Transverse colon (tissue), 4 donors: ENCODE measurements around the gene MYH15.

ENCODE experiments used
- CTCF ChIP-seq, 5 experiments: fragments of 200-600 bp in 3 of 5; fragments of 450-650 bp in 2 of 5; sonication (generic) in 3 of 5; IDR thresholded peaks; 1 replicate in 2 of 5; 2 replicates in 3 of 5; pipeline ENCODE4 v1.5.1; 2016 to 2017; ENCODE audit warnings: antibody characterized with exemption in 5 of 5, inconsistent platforms in 3 of 5, mild to moderate bottlenecking in 2 of 5, moderate library complexity in 1 of 5
- POLR2A ChIP-seq: fragments of 450-650 bp; IDR thresholded peaks from one replicate; pipeline ENCODE4 v1.6.1; 2016; ENCODE audit warnings: antibody characterized with exemption, mild to moderate bottlenecking, moderate library complexity
- POLR2AphosphoS5 ChIP-seq, 3 donors: sonication (generic); formaldehyde crosslinking; IDR thresholded peaks; one replicate each; pipeline ENCODE4 v1.6.1; 2016; ENCODE audit warnings: antibody characterized with exemption in 3 of 3

- TF ChIP-seq POLR2AphosphoS5 (IDR thresholded peaks at IDR 0.05) (no peak), CTCF (IDR thresholded peaks at IDR 0.05) (no peak), POLR2A (no peak)
Measured at GRCh38 chr3:108359011-108359410, 151.4 kb downstream of the MYH15 start.
